ENCODE measurements around the gene COPZ1. TPM values are rescaled to one million over a fixed set of nuclear protein-coding genes. Genes with fewer than 3 reads are reported as not detected.
A peak's percentile ranks its signal among the peaks of the same experiment; 100 is the strongest.

Gene COPZ1
- total and polyA plus RNA-seq, 9 of the 15 experiments (the other 6 are each of a cell fraction or from before 2014, with no cell fraction given), result 137 to 487 (median 233) TPM

- TF ChIP-seq MBD2 (IDR thresholded peaks at IDR 0.05; ENCODE audit: borderline replicate concordance, low read depth) (no peak), CBX3 (IDR thresholded peaks at IDR 0.05; ENCODE audit: borderline replicate concordance in 1 of 2, low read length in 2 of 2) (peak in 1 of 2 experiments; percentile 52; a peak in 1 of 3 replicates), NCOA6 (IDR thresholded peaks at IDR 0.05) (no peak), KLF13 (tag; IDR thresholded peaks at IDR 0.05; ENCODE audit: borderline replicate concordance, low read depth) (no peak), KAT7 (CRISPR knock-in tag; IDR thresholded peaks at IDR 0.05; ENCODE audit: borderline replicate concordance) (peak; percentile 82; the same call in 1 of the 2 replicates), ATF3 (IDR thresholded peaks at IDR 0.05) (no peak), ATF3 (CRISPR knock-in tag; conservative IDR thresholded peaks at IDR 0.05) (no peak), ZNF436 (CRISPR knock-in tag; IDR thresholded peaks at IDR 0.05) (no peak), PTTG1 (tag; IDR thresholded peaks at IDR 0.05; ENCODE audit: low read depth) (no peak), PML (IDR thresholded peaks at IDR 0.05; ENCODE audit: low read length) (no peak), SIX5 (IDR thresholded peaks at IDR 0.05; ENCODE audit: borderline replicate concordance in 1 of 2, insufficient read depth in 1 of 2, low read depth in 1 of 2, low read length in 2 of 2) (no peak), NELFE (IDR thresholded peaks at IDR 0.05; ENCODE audit: insufficient read depth, insufficient read length) (no peak)
- TF ChIP-seq, protein P1, sequence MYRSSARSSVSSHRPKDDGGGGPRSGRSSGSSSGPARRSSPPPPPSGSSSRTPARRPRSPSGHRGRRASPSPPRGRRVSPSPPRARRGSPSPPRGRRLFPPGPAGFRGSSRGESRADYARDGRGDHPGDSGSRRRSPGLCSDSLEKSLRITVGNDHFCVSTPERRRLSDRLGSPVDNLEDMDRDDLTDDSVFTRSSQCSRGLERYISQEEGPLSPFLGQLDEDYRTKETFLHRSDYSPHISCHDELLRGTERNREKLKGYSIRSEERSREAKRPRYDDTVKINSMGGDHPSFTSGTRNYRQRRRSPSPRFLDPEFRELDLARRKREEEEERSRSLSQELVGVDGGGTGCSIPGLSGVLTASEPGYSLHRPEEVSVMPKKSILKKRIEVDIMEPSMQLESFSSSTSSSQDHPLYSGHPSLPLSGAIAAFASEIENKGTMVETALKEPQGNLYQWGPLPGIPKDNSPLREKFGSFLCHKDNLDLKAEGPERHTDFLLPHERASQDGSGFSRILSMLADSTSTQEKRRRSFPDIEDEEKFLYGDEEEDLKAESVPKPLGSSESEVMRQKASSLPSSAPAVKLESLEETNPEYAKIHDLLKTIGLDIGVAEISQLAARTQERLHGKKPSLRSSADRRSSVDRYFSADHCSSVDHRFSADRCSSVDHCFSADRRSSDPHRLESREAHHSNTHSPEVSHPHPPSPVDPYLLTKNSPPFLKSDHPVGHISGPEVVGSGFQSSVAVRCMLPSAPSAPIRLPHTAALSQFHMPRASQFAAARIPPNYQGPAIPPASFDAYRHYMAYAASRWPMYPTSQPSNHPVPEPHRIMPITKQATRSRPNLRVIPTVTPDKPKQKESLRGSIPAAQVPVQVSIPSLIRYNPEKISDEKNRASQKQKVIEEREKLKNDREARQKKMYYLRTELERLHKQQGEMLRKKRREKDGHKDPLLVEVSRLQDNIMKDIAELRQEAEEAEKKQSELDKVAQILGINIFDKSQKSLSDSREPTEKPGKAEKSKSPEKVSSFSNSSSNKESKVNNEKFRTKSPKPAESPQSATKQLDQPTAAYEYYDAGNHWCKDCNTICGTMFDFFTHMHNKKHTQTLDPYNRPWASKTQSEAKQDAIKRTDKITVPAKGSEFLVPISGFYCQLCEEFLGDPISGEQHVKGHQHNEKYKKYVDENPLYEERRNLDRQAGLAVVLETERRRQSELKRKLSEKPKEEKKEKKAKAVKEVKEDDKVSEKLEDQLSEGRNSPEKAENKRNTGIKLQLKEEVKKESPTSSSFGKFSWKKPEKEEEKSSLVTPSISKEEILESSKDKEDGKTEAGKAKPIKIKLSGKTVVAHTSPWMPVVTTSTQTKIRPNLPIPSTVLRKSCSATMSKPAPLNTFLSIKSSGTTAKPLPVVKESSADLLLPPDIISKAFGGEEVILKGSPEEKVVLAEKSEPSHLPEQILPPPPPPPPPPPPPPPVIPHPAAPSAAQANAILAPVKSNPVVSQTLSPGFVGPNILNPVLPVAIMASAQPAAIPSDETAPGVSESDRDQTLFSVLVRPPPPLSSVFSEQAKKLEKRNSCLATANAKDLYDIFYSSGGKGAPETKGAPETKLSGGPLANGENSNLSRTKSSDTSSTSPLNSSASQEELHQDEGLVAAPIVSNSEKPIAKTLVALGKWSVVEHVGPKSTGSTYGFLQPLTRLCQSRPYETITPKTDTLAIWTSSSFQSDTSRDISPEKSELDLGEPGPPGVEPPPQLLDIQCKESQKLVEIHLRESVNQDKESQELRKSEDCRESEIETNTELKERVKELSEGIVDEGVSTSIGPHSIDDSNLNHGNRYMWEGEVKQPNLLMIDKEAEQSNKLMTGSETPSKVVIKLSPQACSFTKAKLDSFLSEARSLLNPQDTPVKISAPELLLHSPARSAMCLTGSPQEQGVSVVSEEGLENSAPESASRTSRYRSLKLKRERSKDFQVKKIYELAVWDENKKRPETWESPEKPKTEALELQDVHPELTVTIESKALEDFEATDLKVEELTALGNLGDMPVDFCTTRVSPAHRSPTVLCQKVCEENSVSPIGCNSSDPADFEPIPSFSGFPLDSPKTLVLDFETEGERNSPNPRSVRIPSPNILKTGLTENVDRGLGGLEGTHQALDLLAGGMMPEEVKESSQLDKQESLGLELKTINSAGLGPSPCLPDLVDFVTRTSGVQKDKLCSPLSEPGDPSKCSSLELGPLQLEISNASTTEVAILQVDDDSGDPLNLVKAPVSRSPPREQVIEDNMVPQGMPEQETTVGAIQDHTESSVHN (IDR thresholded peaks at IDR 0.05; ENCODE audit: borderline replicate concordance in 1 of 2, low read depth in 1 of 2), result no peak
- TF ChIP-seq, protein P2, sequence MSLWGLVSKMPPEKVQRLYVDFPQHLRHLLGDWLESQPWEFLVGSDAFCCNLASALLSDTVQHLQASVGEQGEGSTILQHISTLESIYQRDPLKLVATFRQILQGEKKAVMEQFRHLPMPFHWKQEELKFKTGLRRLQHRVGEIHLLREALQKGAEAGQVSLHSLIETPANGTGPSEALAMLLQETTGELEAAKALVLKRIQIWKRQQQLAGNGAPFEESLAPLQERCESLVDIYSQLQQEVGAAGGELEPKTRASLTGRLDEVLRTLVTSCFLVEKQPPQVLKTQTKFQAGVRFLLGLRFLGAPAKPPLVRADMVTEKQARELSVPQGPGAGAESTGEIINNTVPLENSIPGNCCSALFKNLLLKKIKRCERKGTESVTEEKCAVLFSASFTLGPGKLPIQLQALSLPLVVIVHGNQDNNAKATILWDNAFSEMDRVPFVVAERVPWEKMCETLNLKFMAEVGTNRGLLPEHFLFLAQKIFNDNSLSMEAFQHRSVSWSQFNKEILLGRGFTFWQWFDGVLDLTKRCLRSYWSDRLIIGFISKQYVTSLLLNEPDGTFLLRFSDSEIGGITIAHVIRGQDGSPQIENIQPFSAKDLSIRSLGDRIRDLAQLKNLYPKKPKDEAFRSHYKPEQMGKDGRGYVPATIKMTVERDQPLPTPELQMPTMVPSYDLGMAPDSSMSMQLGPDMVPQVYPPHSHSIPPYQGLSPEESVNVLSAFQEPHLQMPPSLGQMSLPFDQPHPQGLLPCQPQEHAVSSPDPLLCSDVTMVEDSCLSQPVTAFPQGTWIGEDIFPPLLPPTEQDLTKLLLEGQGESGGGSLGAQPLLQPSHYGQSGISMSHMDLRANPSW (CRISPR knock-in tag; IDR thresholded peaks at IDR 0.05), result no peak; the same call in 1 of the 2 replicates
Observed at GRCh38 chr12:54379398-54380201, 54.7 kb downstream of the COPZ1 start (continued).
